ENCODE results near the gene CCT6B.
"Not testable (repeated sequence)": the region's sequence is repeated elsewhere in the genome, so short reads cannot be mapped to it uniquely, and the experiment has no call there.

The CCT6B gene

DNA sequence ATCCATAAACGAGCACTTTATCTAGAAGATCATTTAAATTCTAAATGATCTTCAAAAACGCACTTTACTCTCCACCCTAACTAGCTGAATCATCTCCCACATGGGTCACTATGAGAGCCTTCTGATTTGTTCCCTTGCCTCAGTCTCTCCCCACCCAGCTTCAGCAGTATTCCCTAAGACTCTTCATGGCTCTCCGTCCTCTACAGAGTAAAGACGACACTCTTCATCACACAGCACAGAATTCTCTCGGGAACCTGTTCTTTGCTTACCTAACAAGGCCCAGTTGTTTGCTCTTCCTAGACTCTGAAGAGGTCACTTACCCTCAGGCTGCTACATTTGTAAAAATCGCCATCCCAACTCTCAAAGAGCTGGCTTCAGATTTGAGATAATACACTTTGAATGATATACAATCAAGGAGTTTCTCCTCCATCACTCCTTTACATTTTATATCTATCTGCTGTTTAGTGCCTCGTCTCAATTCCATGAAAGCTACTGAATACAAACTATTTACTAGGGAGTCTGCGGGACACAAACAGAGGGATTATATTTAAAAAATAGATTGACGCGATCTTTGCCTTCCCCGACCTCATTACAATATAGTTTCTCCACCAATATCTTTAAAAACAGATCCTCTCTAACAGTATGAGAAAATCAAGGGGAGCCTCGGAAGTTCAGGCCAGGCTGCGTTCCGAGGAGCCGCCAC is 18.5 kb upstream of the CCT6B start:
- no peak for DNase-seq

DNA sequence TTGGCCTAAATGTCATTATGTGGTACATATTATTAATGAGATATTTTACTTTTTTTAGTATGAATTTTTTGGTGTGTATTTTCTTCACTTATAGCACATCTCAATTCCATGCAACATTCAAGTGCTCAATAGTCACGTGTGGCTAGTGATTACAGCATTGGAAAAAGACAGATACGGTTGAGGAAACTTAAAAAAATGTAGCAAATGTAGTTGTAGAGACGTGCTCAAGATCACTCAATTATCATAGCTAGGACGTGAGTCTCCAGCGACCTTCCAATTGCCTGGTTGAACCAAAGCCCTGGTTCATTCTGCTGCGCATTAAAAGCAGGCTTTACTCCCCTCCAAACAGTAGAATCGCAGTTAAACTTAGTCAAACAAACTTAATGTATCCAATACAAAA is 17.9 kb upstream of the CCT6B start:
- DNase-seq: no peak

DNA sequence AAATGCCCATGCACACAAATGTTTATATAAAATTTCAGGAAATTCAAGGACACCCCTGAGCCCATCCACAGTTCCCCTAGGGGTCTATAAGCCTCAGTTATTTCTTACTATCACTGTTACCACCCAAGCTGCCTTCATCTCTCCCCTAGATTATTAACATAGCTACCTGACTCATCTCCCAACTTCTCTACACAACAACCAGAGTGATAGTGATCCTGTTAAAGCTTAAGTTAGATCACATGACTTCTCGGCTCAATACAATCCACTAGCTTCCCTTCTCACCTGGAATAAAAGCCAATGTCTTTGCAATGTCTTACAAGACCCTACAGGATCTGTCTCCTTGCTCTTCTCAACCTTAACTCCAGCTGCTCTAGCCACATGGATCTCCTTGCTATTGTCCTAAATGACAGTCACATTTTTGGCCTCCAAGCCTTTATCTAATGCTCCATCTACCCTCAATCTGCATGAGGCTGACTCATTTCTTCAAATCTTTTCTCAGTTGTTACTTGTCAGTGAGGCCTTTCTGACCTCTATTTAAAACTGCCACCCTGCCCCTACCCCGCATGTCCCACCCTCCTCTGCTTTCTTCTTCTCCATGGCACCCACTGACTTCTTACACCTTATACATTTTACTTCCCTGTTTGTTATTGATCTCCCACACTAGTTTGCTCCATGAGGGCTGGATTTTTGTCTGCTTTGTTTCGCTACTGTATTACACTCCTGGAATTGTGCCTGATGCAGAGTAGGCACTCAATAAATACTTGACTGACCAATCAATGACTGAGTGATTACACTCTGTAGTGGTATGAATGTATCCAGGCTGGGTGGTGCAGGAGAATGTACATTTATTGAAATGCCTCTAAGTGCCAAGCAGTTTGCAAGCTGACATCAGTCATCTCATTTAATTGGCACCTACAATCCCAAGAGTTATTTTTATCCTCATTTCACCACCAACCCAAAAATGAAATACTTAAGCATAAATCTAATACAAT is 13.8 kb upstream of the CCT6B start:
- DNase-seq: no peak

DNA sequence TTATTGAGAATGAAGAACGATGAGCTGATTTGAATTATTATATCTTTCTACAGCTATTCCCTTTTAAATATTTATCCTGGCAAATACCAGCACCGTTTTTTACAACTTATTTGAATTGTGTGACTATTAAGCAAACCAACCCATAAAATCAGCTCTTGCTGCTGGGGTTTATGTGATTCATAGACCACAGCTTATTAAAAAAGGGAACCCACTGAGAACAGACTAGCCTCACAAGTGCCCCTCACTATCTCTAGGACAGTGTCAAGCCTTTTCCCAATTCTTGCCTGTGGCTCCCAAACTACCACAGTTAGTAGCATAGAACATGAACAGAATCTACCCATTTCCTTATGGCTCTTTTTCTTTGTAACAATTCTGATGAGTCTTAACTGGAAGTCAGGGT is 12.9 kb upstream of the CCT6B start:
- DNase-seq: no peak

DNA sequence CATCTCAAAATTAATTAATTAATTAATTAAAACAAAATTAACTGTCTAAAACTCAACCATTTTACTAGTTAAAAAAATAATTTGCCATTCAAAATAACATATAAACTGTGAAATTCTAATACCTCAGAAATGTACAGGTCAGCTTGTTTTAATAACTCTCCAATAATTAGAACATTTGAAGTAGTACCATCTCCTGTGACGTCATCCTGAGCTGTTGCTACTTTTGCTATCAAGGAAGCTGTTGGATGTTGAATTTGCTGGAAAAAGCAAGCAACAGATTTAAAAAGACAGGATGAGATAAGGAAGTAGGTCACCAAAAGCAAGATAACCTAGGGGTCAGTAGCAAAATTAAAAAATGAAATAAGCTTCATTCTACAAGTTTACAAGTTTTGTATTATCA is 2.8 kb downstream of the CCT6B start:
- DNase-seq: no peak

DNA sequence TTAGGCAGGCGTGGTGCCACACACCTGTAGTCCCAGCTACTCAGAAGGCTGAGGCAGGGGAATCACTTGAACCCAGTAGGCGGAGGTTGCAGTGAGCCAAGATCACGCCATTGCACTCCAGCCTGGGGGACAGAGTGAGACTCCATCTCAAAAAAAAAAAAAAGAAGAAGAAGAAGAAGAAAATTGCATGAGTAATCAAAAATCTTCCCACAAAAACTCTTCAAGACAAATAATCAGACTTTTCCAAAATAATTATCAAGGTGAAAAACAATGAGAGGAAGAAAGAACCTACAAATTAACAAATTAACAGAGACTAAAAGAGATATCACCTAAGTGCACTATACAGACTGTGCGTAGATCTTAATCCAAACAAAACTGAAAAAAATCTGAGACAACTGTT is 10.5 kb downstream of the CCT6B start:
- not testable (repeated sequence) for DNase-seq

DNA sequence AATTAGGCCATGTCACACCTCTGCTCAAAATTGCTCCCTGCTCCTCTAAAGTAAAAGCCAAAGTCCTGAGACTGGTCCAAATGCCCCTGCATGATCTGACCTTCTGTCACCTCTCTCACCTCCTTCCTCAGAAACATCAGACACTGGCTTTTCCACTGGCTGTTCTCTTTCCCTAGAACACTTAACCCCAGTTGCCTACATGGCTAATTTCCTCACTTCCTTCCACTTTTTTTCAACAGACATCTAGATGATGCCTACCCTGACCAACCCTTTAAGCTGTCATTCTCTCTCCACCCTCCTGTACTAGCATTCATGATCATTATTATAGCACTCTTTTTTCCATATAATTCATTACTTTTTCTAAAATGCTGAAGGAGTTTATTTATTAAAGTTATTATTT is 31.0 kb downstream of the CCT6B start:
- no peak for DNase-seq

DNA sequence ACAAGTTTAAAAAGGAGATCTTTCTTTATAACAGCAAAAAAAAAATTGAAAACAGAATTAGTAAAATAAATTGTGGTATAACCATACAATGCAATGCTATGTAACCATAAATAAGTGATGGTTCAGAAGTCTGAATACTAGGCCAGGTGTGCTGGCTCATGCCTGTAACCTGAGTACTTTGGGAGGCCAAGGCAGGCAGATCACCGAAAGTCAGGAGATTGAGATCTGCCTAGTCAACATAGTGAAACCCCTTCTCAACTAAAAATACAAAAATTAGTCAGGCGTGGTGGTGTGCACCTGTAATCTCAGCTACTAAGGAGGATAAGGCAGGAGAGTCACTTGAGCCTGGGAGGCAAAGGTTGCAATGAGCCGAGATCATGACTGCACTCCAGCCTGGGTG is 34.6 kb downstream of the CCT6B start:
- no peak for DNase-seq

DNA sequence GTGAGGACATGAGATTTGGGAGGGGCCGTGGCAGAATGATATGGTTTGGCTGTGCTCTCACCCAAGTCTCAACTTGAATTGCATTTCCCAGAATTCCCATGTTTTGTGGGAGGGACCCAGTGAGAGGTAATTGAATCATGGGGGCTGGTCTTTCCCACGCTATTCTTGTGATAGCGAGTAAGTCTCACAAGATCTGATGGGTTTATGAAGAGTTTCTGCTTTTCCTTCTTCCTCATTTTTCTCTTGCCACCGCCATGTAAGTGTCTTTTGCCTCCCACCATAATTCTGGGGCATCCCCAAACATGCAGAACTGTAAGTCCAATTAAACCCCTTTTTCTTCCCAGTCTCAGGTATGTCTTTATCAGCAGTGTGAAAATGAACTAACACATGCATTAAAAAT is 40.6 kb downstream of the CCT6B start:
- DNase-seq: no peak

DNA sequence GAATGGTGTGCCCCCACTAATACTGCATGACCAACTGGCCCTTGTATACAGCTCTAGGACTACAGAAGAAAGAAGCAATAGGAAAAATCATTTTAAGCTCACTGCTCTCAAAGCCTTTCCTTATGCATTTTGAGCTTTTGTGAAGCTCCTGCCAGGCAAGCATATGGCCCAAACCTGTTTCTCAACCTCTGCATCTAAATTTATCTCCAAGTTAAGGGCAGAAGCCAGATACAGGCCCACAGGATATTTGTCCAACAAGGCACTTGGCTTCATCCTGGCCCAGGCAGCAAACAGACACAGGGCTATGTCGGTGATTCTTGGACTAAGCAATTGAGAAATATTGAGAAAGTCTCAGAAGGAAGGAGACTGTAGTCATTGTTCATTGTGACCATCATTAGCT is 43.9 kb downstream of the CCT6B start:
- no peak for DNase-seq

DNA sequence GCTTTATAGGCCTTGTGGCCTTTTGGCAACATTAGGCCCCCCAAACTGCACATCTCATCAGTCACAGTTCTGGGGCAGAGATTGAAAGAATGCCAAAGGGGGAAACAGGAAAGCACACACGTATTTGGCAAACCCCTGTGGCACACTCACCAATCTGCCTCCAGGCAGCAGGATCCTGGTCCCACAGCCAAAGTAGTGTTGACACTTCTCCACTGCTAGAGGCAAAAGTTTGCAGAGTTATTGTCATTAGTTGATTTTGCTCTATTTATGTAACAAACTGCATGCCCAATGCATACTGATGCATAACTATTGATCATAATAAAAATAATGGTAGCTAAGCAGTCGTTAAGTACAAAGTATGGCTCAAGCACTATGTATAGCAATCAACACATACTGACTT is 45.1 kb downstream of the CCT6B start:
- no peak for DNase-seq

DNA sequence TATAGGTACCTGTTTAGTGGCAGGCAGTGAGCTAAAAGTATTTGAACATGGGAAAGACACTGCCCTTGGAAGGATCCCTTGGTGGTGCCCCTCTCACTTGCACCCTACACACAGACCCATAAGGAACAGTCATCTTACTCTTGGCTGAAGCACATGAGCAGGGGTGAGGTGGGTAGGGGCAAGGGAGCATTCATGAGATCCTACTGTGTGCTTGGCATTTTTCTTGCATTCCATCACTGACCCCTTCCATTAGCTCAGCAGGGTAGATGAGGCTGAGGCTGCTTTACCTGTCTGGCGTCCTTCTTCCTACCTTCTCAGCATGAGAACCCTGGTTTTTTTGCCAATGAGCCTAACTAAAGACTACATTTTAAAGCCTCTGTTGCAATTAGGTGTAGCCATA is 48.3 kb downstream of the CCT6B start:
- no peak for DNase-seq

DNA sequence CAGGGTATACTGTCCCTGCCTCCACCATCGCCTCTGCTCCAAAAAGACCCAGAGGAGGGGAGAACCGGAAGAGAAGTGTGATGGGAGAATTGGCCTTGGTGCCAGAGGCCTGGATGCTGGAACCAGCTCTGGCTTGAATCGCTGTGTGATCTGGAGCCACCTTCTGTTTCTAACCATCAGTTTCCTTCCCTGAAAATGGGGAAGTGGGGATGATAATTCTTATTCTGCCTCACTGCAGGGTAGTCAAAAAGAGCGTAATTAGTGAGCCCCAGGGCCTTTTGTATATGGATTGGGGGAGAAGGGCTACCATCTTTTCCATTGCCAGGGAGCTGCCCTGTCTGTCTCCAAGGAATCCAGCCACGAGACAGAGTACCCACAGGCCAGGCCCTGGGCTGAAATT is 52.2 kb downstream of the CCT6B start:
- DNase-seq: no peak

DNA sequence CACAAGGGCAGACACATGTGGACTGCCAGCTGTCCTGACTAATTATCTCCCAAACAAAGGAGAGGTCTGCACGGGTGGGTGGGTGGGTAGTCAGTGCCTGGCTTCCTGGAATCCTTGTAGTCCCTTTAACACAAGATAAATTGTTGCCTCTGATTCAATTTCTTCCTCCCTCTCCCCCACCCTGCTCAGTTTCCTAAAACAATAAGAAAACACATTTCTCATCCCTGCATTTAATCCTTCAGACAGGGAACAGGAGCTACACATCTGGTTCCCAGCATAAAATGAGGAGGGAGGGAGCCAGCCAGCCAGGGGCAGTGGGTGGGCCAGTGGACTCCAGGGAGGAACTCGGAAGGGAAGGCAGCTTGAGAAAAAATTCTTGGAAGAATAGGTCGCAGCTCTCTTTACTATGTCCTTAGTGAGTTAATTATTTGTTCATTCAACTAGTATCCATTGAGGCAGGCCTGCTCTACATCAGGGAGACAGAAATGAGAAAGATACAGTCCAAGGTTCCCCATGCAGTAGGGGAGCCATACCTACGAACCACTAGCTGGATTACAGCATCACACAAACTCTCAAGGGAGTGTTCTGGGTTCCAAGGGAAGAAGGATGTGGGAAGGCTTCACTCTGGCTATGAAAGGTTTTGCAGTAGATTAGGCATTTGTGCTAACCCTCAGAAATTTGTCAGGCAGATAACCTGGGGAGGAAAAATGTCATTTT is 58.3 kb downstream of the CCT6B start:
- DNase-seq: no peak

DNA sequence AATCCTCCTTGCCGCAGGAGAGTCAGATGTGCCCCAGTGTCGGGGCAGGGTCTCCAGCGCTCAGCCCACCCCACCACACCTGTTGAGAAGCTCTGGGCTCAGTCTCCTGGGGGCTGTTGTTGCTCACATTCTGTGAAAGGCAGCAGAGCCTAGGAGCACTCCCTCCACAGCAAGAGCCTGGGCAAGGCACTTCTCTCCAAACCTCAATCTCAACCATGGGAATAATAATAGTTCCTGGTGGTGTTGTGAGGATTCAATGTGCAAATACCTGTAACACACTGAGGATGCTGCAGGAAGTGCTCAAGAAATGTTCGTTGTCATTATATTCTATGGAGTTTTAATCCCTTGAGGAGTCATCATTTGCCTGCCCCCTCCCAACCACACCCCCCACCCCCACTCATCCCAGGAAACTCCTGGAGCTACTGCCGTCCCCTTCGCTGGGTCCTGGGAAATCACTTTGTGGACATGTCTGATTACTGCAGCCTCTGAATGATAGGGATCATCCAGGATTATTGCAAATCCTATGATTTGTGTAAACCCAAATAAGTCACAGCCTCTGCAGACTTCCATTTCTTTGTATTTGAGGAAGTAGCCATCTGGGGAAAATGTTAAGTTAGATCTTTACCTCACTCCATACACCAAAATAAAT is 61.5 kb downstream of the CCT6B start:
- no peak for DNase-seq

DNA sequence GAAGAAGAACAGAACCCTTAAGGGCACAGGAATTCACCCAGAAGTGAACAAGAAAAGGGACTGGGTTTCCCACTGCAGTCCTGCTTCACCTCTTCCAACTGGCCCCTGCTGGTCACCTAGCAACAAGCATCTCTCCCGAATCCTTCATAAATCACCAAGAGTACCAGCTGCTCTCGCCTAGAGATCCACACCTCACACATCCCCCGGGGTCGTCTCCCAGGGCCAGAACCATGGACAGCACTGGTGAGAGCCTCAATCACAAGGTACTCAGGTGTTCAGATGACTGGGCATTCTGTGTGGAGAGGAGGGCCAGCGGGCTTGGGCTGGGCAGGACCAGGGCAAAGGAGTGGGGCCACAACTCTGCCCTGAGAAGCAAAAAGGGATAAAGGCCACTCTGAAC is 65.9 kb downstream of the CCT6B start:
- no peak for DNase-seq

DNA sequence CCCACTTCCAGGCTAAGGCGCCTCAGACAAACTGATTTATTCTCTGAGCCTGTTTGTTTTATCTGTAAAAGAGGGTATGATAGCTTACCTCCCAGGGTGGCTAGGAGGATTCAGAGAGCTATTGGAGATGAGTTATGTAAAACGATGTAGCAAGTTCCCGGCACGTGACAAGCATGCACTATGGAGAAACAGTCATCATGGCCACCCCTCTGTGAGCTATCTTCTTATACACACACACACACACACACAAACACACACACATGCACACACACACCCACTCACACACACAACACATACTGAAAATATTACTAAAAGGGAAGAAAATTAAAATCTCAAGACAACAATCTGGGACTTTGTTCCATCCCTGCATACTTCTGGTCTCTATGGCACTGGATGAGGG is 66.3 kb downstream of the CCT6B start:
- no peak for DNase-seq

DNA sequence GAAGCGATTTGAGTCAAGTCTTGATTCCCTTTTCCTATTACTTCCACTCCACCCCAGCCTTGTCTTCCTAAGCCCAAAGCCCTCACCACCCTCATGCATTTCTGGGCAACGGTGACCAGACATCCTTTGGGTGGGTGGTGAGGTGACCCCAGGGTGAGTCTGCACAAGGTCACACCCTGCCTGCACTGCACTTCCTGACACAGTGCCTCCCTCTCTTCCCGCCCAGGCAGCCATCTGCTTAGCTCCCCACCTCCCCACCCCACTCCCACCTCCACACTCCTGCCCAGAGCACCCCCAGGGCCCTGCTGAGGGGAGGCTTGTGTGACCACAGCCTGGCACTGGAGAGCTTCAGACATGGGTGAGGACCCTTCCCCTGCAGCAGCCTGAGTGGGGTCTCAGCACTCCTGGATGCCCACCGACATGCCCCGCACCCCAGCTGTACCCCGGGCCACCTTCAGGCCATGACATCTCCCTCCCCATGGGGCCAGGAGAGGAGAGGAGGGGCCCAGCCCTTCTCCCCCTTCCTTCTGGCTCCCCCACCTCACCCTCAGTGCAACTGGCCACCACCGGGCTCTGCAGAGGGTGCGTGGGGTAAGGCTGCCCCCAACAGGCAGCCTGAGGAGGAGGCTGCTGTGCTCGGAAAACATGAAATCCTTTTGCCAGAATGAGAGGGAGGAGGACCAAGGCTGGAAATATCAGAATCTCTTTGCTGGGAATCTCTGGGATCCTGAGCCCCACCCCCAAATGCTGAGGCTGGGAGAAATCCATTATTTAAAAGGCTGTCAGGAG is 68.6 kb downstream of the CCT6B start:
- no peak for DNase-seq

DNA sequence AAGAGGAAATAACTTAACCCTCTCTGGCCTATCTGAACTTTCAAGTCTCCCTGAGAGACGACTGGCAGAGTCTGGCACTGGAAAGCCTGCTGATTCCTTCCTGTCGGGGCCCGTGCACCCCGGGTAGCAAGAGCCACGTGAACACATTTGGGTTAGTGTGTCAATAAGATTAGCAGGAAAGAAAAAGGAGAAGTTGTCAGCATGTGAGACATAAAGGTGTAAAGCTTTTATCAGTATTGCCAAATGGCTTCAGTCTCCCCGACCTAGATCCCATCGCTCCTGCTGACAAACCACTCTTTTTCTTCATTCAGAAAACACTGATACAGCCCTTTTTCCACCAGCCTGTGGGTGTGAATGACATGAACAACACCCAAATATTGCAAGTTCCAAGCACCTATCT is 74.4 kb downstream of the CCT6B start:
- DNase-seq: no peak

DNA sequence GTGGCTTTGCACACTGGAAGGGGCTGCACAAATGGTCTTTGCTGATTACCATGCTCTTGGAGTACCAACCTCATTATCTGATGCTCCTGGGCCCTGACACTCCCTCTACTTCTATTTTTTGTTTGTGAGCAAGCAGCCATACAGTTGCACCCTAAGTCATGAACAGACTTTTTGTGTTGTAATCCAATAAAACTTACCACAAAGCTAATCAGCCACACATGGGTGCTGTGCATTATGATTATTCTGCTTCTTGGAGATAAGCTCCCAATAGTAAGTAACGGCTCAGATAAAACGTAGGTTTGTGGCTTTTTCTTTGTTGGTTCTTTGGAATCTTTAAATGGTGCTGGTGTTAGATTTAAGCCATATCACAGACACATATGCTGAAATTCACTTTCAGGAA is 76.2 kb downstream of the CCT6B start:
- no peak for DNase-seq

DNA sequence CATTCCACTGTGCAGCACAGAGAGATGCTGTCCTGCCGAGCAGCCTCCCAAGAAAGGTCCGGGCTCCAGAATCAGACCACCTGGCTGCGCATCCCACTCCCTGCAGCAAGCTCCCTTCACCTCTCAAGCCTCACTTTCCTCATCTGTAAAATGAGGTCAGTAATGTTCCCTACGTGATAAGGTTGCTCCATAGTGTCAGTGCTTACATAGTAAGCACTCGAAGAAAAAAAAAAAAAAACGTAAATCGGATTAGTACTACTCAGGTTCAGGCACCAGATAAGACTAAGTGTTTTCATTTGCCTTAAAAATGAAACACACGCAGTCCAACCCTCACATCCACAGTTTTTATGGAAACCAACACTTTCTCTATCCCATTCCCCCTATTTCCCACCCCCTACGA is 76.7 kb downstream of the CCT6B start:
- no peak for DNase-seq
